HG03060 (cell line): ENCODE measurements around the gene KRTAP22-2.

Experiments
- ATAC-seq: cut with Tn5 transposase; IDR thresholded peaks from one replicate; pipeline ENCODE4 v1.9.1; 2021; ENCODE audit warnings: low read depth, moderate number of reproducible peaks; ENCODE audit not compliant: unreplicated experiment

The KRTAP22-2 gene

GRCh38 chr21:30590297-30590696 is at the start of gene KRTAP22-2:
KRTAP22-2 (minus strand) TSS chr21:30590397.
- no peak for ATAC-seq

- ATAC-seq = no peak
Measured at GRCh38 chr21:30638686-30639085, 48.5 kb upstream of the KRTAP22-2 start.

GRCh38 chr21:30634906-30635305 is 44.7 kb upstream of the KRTAP22-2 start, which contains the start of gene KRTAP20-2:
KRTAP20-2 (plus strand) TSS chr21:30635206; CDS start chr21:30635264, 58 bp downstream.
- ATAC-seq = no peak

GRCh38 chr21:30629200-30629599 is 39.0 kb upstream of the KRTAP22-2 start:
- ATAC-seq = no peak

GRCh38 chr21:30628109-30628508 is 37.9 kb upstream of the KRTAP22-2 start:
- ATAC-seq = no peak

- no peak for ATAC-seq
Measured at GRCh38 chr21:30625449-30626165, 35.4 kb upstream of the KRTAP22-2 start.

GRCh38 chr21:30623362-30623761 is 33.2 kb upstream of the KRTAP22-2 start:
- no peak for ATAC-seq

- no peak for ATAC-seq
Measured at GRCh38 chr21:30620522-30620921, 30.3 kb upstream of the KRTAP22-2 start, which contains the start of gene KRTAP20-4. KRTAP20-4 (plus strand) TSS chr21:30620627.

- ATAC-seq = no peak
Measured at GRCh38 chr21:30620080-30620479, 29.9 kb upstream of the KRTAP22-2 start.

- ATAC-seq = no peak
Measured at GRCh38 chr21:30616125-30616524, 25.9 kb upstream of the KRTAP22-2 start, which contains the start of gene KRTAP20-1. KRTAP20-1 (plus strand) TSS chr21:30616425; CDS start chr21:30616455, 30 bp downstream.

GRCh38 chr21:30615199-30615598 is 25.0 kb upstream of the KRTAP22-2 start:
- no peak for ATAC-seq

GRCh38 chr21:30613836-30614235 is 23.6 kb upstream of the KRTAP22-2 start, which contains the start of gene KRTAP6-1:
KRTAP6-1 (minus strand) TSS chr21:30613930; CDS start chr21:30613904, 26 bp downstream.
- ATAC-seq = no peak

GRCh38 chr21:30612132-30612531 is 21.9 kb upstream of the KRTAP22-2 start:
- no peak for ATAC-seq

GRCh38 chr21:30605968-30606367 is 15.8 kb upstream of the KRTAP22-2 start:
- ATAC-seq = no peak

- ATAC-seq = no peak
Measured at GRCh38 chr21:30600787-30601186, 10.6 kb upstream of the KRTAP22-2 start, which contains the start of gene KRTAP22-1. KRTAP22-1 (plus strand) TSS chr21:30601087.

- ATAC-seq = no peak
Measured at GRCh38 chr21:30598802-30599201, 8.6 kb upstream of the KRTAP22-2 start, which contains the start of gene KRTAP6-2. KRTAP6-2 (minus strand) TSS chr21:30598902; CDS start chr21:30598874, 28 bp downstream.

- no peak for ATAC-seq
Measured at GRCh38 chr21:30592140-30592539, 1.9 kb upstream of the KRTAP22-2 start, which contains the start of gene KRTAP6-3. KRTAP6-3 (plus strand) TSS chr21:30592440; CDS start chr21:30592446, 6 bp downstream.

GRCh38 chr21:30582870-30583269 is 7.3 kb downstream of the KRTAP22-2 start:
- no peak for ATAC-seq

GRCh38 chr21:30580132-30580531 is 10.1 kb downstream of the KRTAP22-2 start:
- no peak for ATAC-seq

- no peak for ATAC-seq
Measured at GRCh38 chr21:30579346-30579745, 10.9 kb downstream of the KRTAP22-2 start.

GRCh38 chr21:30577766-30578165 is 12.4 kb downstream of the KRTAP22-2 start:
- no peak for ATAC-seq

GRCh38 chr21:30567617-30568016 is 22.6 kb downstream of the KRTAP22-2 start:
- ATAC-seq = no peak
